Jurkat, Clone E6-1 (cell line): ENCODE data around the gene PCDHA2.
A peak's percentile ranks its signal among the peaks of the same experiment; 100 is the strongest.
"Not testable (repeated sequence)": the region's sequence is repeated elsewhere in the genome, so short reads cannot be mapped to it uniquely, and the experiment has no call there.

Experiments used
- DNase-seq: peaks from one replicate; pipeline ENCODE4 v3.0.0-alpha.2; 2011; ENCODE audit warnings: low read depth, low spot score
- H3K4me3 ChIP-seq: 2 replicates; pipeline ENCODE4 v1.5.1; 2011; ENCODE audit warnings: mild to moderate bottlenecking, low read length, control low read depth, moderate library complexity

The PCDHA2 gene

GRCh38 chr5:140808241-140808888 lies 13.7 kb downstream of the PCDHA2 start:
- DNase-seq, H3K4me3 ChIP-seq: not testable (repeated sequence)

DNA sequence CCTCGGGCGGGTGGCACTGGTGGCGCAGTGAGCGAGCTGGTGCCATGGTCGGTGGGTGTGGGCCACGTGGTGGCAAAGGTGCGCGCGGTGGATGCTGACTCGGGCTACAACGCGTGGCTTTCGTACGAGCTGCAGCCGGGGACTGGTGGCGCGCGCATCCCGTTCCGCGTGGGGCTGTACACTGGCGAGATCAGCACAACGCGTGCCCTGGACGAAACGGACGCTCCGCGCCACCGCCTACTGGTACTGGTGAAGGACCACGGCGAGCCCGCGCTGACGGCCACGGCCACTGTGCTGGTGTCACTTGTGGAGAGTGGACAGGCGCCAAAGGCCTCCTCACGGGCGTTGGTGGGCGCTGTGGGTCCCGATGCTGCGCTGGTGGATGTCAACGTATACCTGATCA lies 14.2 kb downstream of the PCDHA2 start:
- no peak overlapping the region for H3K4me3 ChIP-seq
- no peak for DNase-seq

GRCh38 chr5:140821375-140822280 lies 27.0 kb downstream of the PCDHA2 start, which contains the start of gene PCDHA5:
Gene PCDHA5 (plus strand): TSS chr5:140821613.
- no peak within 1 kb of the TSS for H3K4me3 ChIP-seq
- peak; percentile 37 for DNase-seq

DNA sequence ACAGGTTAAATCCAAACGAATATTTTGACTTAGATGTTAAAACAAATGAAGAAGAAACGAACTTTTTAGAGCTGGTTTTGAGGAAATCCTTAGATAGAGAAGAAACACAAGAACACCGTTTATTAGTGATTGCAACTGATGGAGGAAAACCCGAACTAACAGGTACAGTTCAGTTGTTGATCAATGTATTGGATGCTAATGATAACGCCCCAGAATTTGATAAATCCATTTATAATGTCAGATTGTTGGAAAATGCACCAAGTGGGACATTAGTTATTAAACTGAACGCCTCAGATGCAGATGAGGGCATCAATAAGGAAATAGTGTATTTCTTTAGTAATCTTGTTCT lies 27.6 kb downstream of the PCDHA2 start:
- no peak for DNase-seq
- H3K4me3 ChIP-seq = no peak overlapping the region

GRCh38 chr5:140822969-140823368 lies 28.3 kb downstream of the PCDHA2 start:
- H3K4me3 ChIP-seq, DNase-seq: not testable (repeated sequence)

DNA sequence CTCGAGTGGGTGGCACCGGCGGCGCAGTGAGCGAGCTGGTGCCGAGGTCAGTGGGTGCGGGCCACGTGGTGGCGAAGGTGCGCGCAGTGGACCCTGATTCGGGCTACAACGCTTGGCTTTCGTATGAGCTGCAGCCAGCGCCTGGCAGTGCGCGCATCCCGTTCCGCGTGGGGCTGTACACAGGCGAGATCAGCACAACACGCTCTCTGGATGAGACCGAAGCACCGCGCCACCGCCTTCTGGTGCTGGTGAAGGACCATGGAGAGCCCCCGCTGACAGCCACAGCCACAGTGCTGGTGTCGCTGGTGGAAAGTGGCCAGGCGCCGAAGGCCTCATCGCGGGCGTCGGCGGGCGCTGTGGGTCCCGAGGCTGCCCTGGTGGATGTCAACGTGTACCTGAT lies 28.8 kb downstream of the PCDHA2 start:
- H3K4me3 ChIP-seq = no peak overlapping the region
- DNase-seq = no peak

DNA sequence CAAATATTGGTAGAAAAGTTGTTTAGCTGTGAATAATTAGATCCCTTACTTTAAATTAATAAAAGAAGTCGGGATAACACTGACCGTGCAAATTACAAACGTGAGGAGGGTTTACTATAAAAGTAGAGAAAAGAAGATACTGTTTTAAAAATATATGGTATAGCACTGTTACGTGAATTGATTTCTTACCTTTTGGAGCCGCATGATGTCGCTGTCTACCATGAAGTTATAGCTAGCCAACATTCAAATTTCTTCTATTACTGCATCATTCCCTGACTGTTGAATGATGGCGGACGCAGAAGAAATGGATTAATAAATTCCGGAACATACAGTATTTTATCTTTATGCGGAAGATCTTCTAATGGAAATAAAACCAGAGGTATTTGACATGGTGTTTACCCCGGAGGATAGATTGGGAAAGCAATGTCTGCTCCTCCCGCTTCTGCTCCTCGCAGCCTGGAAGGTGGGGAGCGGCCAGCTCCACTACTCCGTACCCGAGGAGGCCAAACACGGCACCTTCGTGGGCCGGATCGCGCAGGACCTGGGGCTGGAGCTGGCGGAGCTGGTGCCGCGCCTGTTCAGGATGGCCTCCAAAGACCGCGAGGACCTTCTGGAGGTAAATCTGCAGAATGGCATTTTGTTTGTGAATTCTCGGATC lies 33.2 kb downstream of the PCDHA2 start, which contains the start of gene PCDHA6:
TSS of gene PCDHA6 (plus strand) at position 257 of the 658 bp plus-strand sequence. CDS start at position 389, 132 bp downstream.
- no peak for DNase-seq
- no peak within 1 kb of the TSS for H3K4me3 ChIP-seq

DNA sequence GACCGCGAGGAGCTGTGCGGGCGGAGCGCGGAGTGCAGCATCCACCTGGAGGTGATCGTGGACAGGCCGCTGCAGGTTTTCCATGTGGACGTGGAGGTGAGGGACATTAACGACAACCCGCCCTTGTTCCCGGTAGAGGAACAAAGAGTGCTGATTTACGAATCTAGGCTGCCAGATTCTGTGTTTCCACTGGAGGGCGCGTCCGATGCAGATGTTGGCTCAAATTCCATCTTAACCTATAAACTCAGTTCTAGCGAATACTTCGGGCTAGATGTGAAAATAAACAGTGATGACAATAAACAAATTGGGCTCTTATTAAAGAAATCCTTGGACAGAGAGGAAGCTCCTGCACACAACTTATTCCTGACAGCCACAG lies 33.7 kb downstream of the PCDHA2 start:
- DNase-seq = no peak
- no peak overlapping the region for H3K4me3 ChIP-seq

- not testable (repeated sequence) for H3K4me3 ChIP-seq, DNase-seq
Measured at GRCh38 chr5:140829511-140830501, 35.2 kb downstream of the PCDHA2 start.

- H3K4me3 ChIP-seq = no peak within 1 kb of the TSS
- DNase-seq = no peak
Measured at GRCh38 chr5:140833993-140834392, 39.3 kb downstream of the PCDHA2 start, which contains the start of gene PCDHA7. Gene PCDHA7 (plus strand): TSS chr5:140834269. CDS start chr5:140834384, 115 bp downstream.

DNA sequence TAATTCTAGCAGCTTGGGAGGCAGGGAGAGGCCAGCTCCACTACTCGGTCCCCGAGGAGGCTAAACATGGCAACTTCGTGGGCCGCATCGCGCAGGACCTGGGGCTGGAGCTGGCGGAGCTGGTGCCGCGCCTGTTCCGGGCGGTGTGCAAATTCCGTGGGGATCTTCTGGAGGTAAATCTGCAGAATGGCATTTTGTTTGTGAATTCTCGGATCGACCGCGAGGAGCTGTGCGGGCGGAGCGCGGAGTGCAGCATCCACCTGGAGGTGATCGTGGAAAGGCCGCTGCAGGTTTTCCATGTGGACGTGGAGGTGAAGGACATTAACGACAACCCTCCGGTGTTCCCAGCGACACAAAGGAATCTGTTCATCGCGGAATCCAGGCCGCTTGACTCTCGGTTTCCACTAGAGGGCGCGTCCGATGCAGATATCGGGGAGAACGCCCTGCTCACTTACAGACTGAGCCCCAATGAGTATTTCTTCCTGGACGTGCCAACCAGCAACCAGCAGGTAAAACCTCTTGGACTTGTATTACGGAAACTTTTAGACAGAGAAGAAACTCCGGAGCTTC lies 39.9 kb downstream of the PCDHA2 start:
- DNase-seq, H3K4me3 ChIP-seq: not testable (repeated sequence)

DNA sequence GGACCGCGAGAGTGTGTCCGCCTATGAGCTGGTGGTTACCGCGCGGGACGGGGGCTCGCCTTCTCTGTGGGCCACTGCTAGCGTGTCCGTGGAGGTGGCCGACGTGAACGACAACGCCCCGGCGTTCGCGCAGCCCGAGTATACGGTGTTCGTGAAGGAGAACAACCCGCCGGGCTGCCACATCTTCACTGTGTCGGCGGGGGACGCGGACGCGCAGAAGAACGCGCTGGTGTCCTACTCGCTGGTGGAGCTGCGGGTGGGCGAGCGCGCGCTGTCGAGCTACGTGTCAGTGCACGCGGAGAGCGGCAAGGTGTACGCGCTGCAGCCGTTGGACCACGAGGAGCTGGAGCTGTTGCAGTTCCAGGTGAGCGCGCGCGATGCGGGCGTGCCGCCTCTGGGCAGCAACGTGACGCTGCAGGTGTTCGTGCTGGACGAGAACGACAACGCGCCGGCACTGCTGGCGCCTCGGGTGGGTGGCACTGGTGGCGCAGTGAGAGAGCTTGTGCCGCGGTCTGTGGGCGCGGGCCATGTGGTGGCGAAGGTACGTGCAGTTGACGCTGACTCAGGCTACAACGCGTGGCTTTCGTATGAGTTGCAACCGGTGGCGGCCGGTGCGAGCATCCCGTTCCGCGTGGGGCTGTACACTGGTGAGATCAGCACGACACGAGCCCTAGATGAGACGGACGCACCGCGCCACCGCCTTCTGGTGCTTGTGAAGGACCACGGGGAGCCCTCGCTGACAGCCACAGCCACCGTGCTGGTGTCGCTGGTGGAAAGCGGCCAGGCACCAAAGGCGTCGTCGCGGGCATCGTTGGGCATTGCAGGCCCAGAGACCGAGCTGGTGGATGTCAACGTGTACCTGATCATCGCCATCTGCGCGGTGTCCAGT lies 41.2 kb downstream of the PCDHA2 start:
- DNase-seq = no peak
- H3K4me3 ChIP-seq = no peak overlapping the region

DNA sequence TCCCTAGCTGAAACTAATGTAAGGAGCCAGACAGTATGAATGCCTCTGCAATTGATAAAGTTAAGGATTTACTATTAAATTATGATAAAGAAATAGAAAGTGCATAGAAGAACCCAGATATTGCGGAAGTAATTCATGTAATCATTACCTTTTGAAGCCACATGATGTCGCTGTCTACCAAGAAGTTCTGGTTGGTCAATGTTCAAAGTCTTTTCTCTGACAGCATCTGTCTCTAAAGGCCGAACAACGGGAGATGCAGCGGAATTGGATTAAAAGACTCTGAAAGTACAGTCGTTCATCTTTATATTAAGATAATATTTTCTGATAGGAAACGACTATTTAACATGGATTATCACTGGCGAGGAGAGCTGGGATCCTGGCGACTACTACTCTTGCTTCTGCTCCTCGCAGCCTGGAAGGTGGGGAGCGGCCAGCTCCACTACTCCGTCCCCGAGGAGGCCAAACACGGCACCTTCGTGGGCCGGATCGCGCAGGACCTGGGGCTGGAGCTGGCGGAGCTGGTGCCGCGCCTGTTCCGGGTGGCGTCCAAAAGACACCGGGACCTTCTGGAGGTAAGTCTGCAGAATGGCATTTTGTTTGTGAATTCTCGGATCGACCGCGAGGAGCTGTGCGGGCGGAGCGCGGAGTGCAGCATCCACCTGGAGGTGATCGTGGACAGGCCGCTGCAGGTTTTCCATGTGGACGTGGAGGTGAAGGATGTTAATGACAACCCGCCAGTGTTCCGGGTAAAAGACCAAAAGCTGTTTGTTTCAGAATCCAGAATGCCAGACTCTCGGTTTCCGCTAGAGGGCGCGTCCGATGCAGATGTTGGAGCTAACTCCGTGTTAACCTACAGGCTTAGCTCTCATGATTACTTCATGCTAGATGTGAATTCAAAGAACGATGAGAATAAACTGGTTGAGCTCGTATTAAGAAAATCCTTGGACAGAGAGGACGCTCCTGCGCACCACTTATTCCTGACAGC lies 46.6 kb downstream of the PCDHA2 start, which contains the start of gene PCDHA8:
TSS of gene PCDHA8 (plus strand) at position 210 of the 985 bp plus-strand sequence. CDS start at position 345, 135 bp downstream.
- peak within 1 kb of the TSS; percentile 32 for H3K4me3 ChIP-seq
- DNase-seq = peak; percentile 42

GRCh38 chr5:140842798-140843733 lies 48.4 kb downstream of the PCDHA2 start:
- DNase-seq = no peak
- H3K4me3 ChIP-seq = no peak overlapping the region
